ENCODE data around the gene HCAR3. TPM values are rescaled to one million over a fixed set of nuclear protein-coding genes. Genes with fewer than 3 reads are reported as not detected.

The HCAR3 gene
- total RNA-seq, 1 experiment from 2014 or later, result not detected

GRCh38 chr12:122665759-122666158 lies 50.9 kb downstream of the HCAR3 start:
- Histone ChIP-seq H3K27ac (ENCODE audit: low read length) (no peak overlapping the region), H3K27me3 (ENCODE audit: control insufficient read depth, insufficient read depth, low read length) (no peaks in the 10 kb centered on the region), H3K4me1 (ENCODE audit: control insufficient read depth, insufficient read depth, low read length) (no peaks in the 10 kb centered on the region), H3K36me3 (ENCODE audit: control insufficient read depth, insufficient read depth, low read length) (no peaks in the 10 kb centered on the region), H3K9me3 (ENCODE audit: control insufficient read depth, insufficient read depth, low read depth, low read length) (no peaks in the 10 kb centered on the region), H3K4me3 (ENCODE audit: low read depth in 2 of 2, low read length in 2 of 2) (no peak overlapping the region)
- POLR2A ChIA-PET, result no interaction called here
- CTCF ChIA-PET, result no interaction called here
- BruUV-seq (replicated peaks), result no TSS peak
- TF ChIP-seq TCF7L2 (IDR thresholded peaks at IDR 0.05; ENCODE audit: low read depth, low read length), result no peak
- TF ChIP-seq POLR2AphosphoS5 (IDR thresholded peaks at IDR 0.05; ENCODE audit: low read depth, low read length), result no peak
- TF ChIP-seq CTCF (IDR thresholded peaks at IDR 0.05), result no peak
- TF ChIP-seq REST (IDR thresholded peaks at IDR 0.05; ENCODE audit: insufficient read depth in 1 of 2, low read depth in 2 of 2, low read length in 1 of 2), result no peak
- in situ Hi-C loops (cut with HindIII; ENCODE audit: low pct_unique_long_range_greater_than_20kb, low sequenced_read_pairs) (no loop called here), intact Hi-C loops (cut with micrococcal nuclease; ENCODE audit: unreplicated experiment) (no loop called here)
- no peak for DNase-seq (ENCODE audit: low read depth, low spot score)
- ATAC-seq, result no peak

DNA sequence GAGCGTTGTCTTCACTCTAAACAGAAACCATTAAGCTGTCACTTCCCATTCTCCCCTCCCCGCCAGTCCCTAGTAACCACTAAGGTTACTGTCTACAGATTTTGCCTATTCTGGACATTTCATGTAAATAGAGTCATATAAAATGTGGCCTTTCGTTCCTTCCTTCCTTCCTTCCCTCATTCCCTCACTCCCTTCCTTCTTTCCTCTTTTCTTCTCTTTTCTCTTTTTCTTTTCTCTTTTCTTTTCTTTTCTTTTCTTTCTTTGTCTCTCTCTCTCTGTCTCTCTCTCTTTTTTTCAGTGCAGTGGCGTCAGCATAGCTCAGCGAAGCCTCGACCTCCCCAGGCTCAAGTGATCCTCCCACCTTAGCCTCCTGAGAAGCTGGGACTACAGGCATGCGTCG lies 51.3 kb downstream of the HCAR3 start:
- Histone ChIP-seq H3K4me1 (ENCODE audit: control insufficient read depth, insufficient read depth, low read length) (no peaks in the 10 kb centered on the region), H3K36me3 (ENCODE audit: control insufficient read depth, insufficient read depth, low read length) (no peaks in the 10 kb centered on the region), H3K9me3 (ENCODE audit: control insufficient read depth, insufficient read depth, low read depth, low read length) (no peaks in the 10 kb centered on the region), H3K27ac (ENCODE audit: low read length) (no peak overlapping the region), H3K4me3 (ENCODE audit: low read depth in 2 of 2, low read length in 2 of 2) (no peak overlapping the region), H3K27me3 (ENCODE audit: control insufficient read depth, insufficient read depth, low read length) (no peaks in the 10 kb centered on the region)
- TF ChIP-seq TCF7L2 (IDR thresholded peaks at IDR 0.05; ENCODE audit: low read depth, low read length) (no peak), SIN3A (IDR thresholded peaks at IDR 0.05; ENCODE audit: borderline replicate concordance, insufficient read depth, low read depth, low read length) (no peak), POLR2AphosphoS5 (IDR thresholded peaks at IDR 0.05; ENCODE audit: low read depth, low read length) (no peak), CTCF (IDR thresholded peaks at IDR 0.05) (no peak), REST (IDR thresholded peaks at IDR 0.05; ENCODE audit: insufficient read depth in 1 of 2, low read depth in 2 of 2, low read length in 1 of 2) (no peak)
- in situ Hi-C loops (cut with HindIII; ENCODE audit: low pct_unique_long_range_greater_than_20kb, low sequenced_read_pairs) (no loop called here), intact Hi-C loops (cut with micrococcal nuclease; ENCODE audit: unreplicated experiment) (no loop called here)
- BruUV-seq (replicated peaks), result no TSS peak
- ATAC-seq (no peak), DNase-seq (ENCODE audit: low read depth, low spot score) (no peak)
- CTCF ChIA-PET, result no interaction called here
- POLR2A ChIA-PET, result no interaction called here

Other genes starting within 250 kb of the HCAR3 start
- gene ZCCHC8, start 215.9 kb downstream of the HCAR3 start, total RNA-seq (2021; ENCODE audit: unreplicated experiment), result 32.5 TPM
- 57.8 TPM for gene RSRC2, start 189.9 kb downstream of the HCAR3 start, total RNA-seq (2021; ENCODE audit: unreplicated experiment)
- gene KNTC1, start 189.6 kb downstream of the HCAR3 start, total RNA-seq (2021; ENCODE audit: unreplicated experiment), result 53.9 TPM
- gene HCAR2, start 13.5 kb downstream of the HCAR3 start, total RNA-seq (2021; ENCODE audit: unreplicated experiment), result not detected
- 0.31 TPM for gene HCAR1, start 14.0 kb upstream of the HCAR3 start, total RNA-seq (2021; ENCODE audit: unreplicated experiment)
- 68.7 TPM for gene DENR, start 36.0 kb upstream of the HCAR3 start, total RNA-seq (2021; ENCODE audit: unreplicated experiment)
- gene CCDC62, start 57.8 kb upstream of the HCAR3 start, total RNA-seq (2021; ENCODE audit: unreplicated experiment), result 0.44 TPM
- gene HIP1R, start 118.6 kb upstream of the HCAR3 start, total RNA-seq (2021; ENCODE audit: unreplicated experiment), result 36.7 TPM
- gene VPS37B, start 179.3 kb upstream of the HCAR3 start, total RNA-seq (2021; ENCODE audit: unreplicated experiment), result 76.7 TPM
- 32.7 TPM for gene ABCB9, start 249.7 kb upstream of the HCAR3 start, total RNA-seq (2021; ENCODE audit: unreplicated experiment)